ENCODE data around the gene NHERF1. TPM values are rescaled to one million over a fixed set of nuclear protein-coding genes. Genes with fewer than 3 reads are reported as not detected.

NHERF1 gene
- total RNA-seq, 6 experiments from 2014 or later: 15.7 to 18.9 (median 17.5) TPM

- Mint-ChIP-seq H3K27me3 (ENCODE audit: insufficient read depth) (peaks cover 7% of the 10 kb centered on the region; the same call in 1 of the 2 replicates), H3K4me3 (peak overlapping the region; percentile 100), H3K9me3 (no peaks in the 10 kb centered on the region), H3K36me3 (ENCODE audit: low read depth) (peaks cover 23% of the 10 kb centered on the region), H3K27ac (no peak overlapping the region), H3K4me1 (ENCODE audit: low read depth) (peaks cover 50% of the 10 kb centered on the region)
- TF ChIP-seq CTCF (IDR thresholded peaks at IDR 0.05): no peak
- DNase-seq: no peak
These were observed 28.6 kb downstream of the NHERF1 start for GRCh38 chr17:74776990-74777389.

GRCh38 chr17:74777901-74778515 is 29.6 kb downstream of the NHERF1 start:
- Mint-ChIP-seq H3K36me3 (ENCODE audit: low read depth) (peaks cover 18% of the 10 kb centered on the region), H3K27me3 (ENCODE audit: insufficient read depth) (peaks cover 7% of the 10 kb centered on the region; the same call in 1 of the 2 replicates), H3K4me3 (0 out of 2 replicates have a peak overlapping the region, but pooled peaks have one; percentile 20), H3K4me1 (ENCODE audit: low read depth) (peaks cover 47% of the 10 kb centered on the region), H3K27ac (no peak overlapping the region; the same call in 1 of the 2 replicates), H3K9me3 (no peaks in the 10 kb centered on the region)
- DNase-seq: no peak
- no peak for TF ChIP-seq CTCF (IDR thresholded peaks at IDR 0.05)

GRCh38 chr17:74778960-74779359 is 30.5 kb downstream of the NHERF1 start:
- TF ChIP-seq CTCF (IDR thresholded peaks at IDR 0.05): no peak
- H3K27me3 Mint-ChIP-seq (ENCODE audit: insufficient read depth): peaks cover 7% of the 10 kb centered on the region; the same call in 1 of the 2 replicates
- peaks cover 11% of the 10 kb centered on the region for H3K36me3 Mint-ChIP-seq (ENCODE audit: low read depth)
- DNase-seq: peak; percentile 34
- no peak overlapping the region for H3K27ac Mint-ChIP-seq
- no peak overlapping the region for H3K4me3 Mint-ChIP-seq
- no peaks in the 10 kb centered on the region for H3K9me3 Mint-ChIP-seq
- H3K4me1 Mint-ChIP-seq (ENCODE audit: low read depth): peaks cover 38% of the 10 kb centered on the region

GRCh38 chr17:74779501-74779900 is 31.1 kb downstream of the NHERF1 start:
- no peak for DNase-seq
- Mint-ChIP-seq H3K9me3 (no peaks in the 10 kb centered on the region), H3K27me3 (ENCODE audit: insufficient read depth) (peaks cover 7% of the 10 kb centered on the region; the same call in 1 of the 2 replicates), H3K4me3 (no peak overlapping the region), H3K36me3 (ENCODE audit: low read depth) (peaks cover 7% of the 10 kb centered on the region), H3K4me1 (ENCODE audit: low read depth) (peaks cover 33% of the 10 kb centered on the region), H3K27ac (no peak overlapping the region)
- no peak for TF ChIP-seq CTCF (IDR thresholded peaks at IDR 0.05)

- TF ChIP-seq CTCF (IDR thresholded peaks at IDR 0.05): no peak
- Mint-ChIP-seq H3K4me3 (no peak overlapping the region), H3K36me3 (ENCODE audit: low read depth) (peaks cover 7% of the 10 kb centered on the region), H3K9me3 (no peaks in the 10 kb centered on the region), H3K27me3 (ENCODE audit: insufficient read depth) (peaks cover 7% of the 10 kb centered on the region; the same call in 1 of the 2 replicates), H3K27ac (no peak overlapping the region), H3K4me1 (ENCODE audit: low read depth) (peaks cover 33% of the 10 kb centered on the region)
- DNase-seq: no peak
These were observed 31.5 kb downstream of the NHERF1 start for GRCh38 chr17:74779948-74780400.

All from HFFc6 (cell line).